HepG2 (cell line): ENCODE measurements around the gene UNC50. TPM values are rescaled to one million over a fixed set of nuclear protein-coding genes. Genes with fewer than 3 reads are reported as not detected.

Experiments
- BATF2 ChIP-seq: sonication (generic); formaldehyde crosslinking; IDR thresholded peaks from 2 replicates; pipeline ENCODE4 v1.8.0; 2022; ENCODE audit warnings: mild to moderate bottlenecking, missing genetic modification reagents, moderate library complexity
- CBX2 ChIP-seq, 2 experiments: fragments of 200-600 bp in 1 of 2; sonication (generic); formaldehyde crosslinking in 1 of 2; IDR thresholded peaks; 2 replicates each; pipeline versions ENCODE4 v1.7.0 to v1.8.1; 2018 to 2022; ENCODE audit warnings: low read depth in 2 of 2, low read length in 1 of 2, mild to moderate bottlenecking in 1 of 2, missing genetic modification reagents in 1 of 2
- CREB3 ChIP-seq: sonication (generic); formaldehyde crosslinking; IDR thresholded peaks from 2 replicates; pipeline ENCODE4 v1.5.0; 2020; ENCODE audit warnings: missing genetic modification reagents
- ETS1 ChIP-seq: sonication (generic); formaldehyde crosslinking; IDR thresholded peaks from 2 replicates; pipeline ENCODE4 v1.4.0; 2020; ENCODE audit warnings: missing genetic modification reagents
- FOXA3 ChIP-seq: IDR thresholded peaks from 2 replicates; pipeline ENCODE4 v1.6.1; 2016; ENCODE audit warnings: missing genetic modification reagents, missing compliant biosample characterization
- HDAC2 ChIP-seq: sonication (generic); formaldehyde crosslinking; IDR thresholded peaks from 2 replicates; pipeline ENCODE4 v1.4.0; 2020; ENCODE audit warnings: missing genetic modification reagents
- HES4 ChIP-seq: sonication (generic); formaldehyde crosslinking; IDR thresholded peaks from 2 replicates; pipeline ENCODE4 v1.9.0; 2021; ENCODE audit warnings: mild to moderate bottlenecking, missing genetic modification reagents, borderline replicate concordance
- MAX ChIP-seq: IDR thresholded peaks from 2 replicates; pipeline ENCODE4 v1.6.1; 2012; ENCODE audit warnings: inconsistent platforms
- MED8 ChIP-seq: sonication (generic); formaldehyde crosslinking; IDR thresholded peaks from 2 replicates; pipeline ENCODE4 v1.8.1; 2023; ENCODE audit warnings: mild to moderate bottlenecking, missing genetic modification reagents; ENCODE audit not compliant: insufficient replicate concordance
- NCOA5 ChIP-seq: sonication (generic); formaldehyde crosslinking; IDR thresholded peaks from 2 replicates; pipeline ENCODE4 v1.4.0; 2020; ENCODE audit warnings: missing genetic modification reagents
- NONO ChIP-seq, 2 experiments: fragments of 450-650 bp in 1 of 2; sonication (generic) in 1 of 2; formaldehyde crosslinking in 1 of 2; IDR thresholded peaks in 1 of 2; conservative IDR thresholded peaks in 1 of 2; 2 replicates each; pipeline versions ENCODE4 v1.6.1 to v1.8.0; 2017 to 2022; ENCODE audit warnings: mild to moderate bottlenecking in 1 of 2, missing genetic modification reagents in 1 of 2, moderate library complexity in 1 of 2
- RBAK ChIP-seq: sonication (generic); formaldehyde crosslinking; IDR thresholded peaks from 2 replicates; pipeline ENCODE4 v1.5.1; 2020; ENCODE audit warnings: mild to moderate bottlenecking, missing genetic modification reagents
- RELA ChIP-seq: sonication (generic); formaldehyde crosslinking; IDR thresholded peaks from 2 replicates; pipeline ENCODE4 v1.4.0; 2020; ENCODE audit warnings: missing genetic modification reagents
- TCF7L2 ChIP-seq: IDR thresholded peaks from 2 replicates; pipeline ENCODE4 v1.6.1; 2011; ENCODE audit warnings: mild to moderate bottlenecking, low read depth, low read length, moderate library complexity
- TFDP1 ChIP-seq: IDR thresholded peaks from 2 replicates; pipeline ENCODE4 v1.6.1; 2016; ENCODE audit warnings: missing compliant biosample characterization, missing genetic modification reagents, borderline replicate concordance
- YEATS2 ChIP-seq: sonication (generic); formaldehyde crosslinking; IDR thresholded peaks from 2 replicates; pipeline ENCODE4 v1.4.0; 2020; ENCODE audit warnings: missing genetic modification reagents, borderline replicate concordance
- ZBTB43 ChIP-seq: sonication (generic); formaldehyde crosslinking; conservative IDR thresholded peaks from 2 replicates; pipeline ENCODE4 v1.4.0; 2020; ENCODE audit warnings: missing genetic modification reagents
- ZNF143 ChIP-seq: sonication (generic); formaldehyde crosslinking; IDR thresholded peaks from 2 replicates; pipeline ENCODE4 v1.4.0; 2020; ENCODE audit warnings: missing genetic modification reagents
- ZNF317 ChIP-seq: sonication (generic); formaldehyde crosslinking; IDR thresholded peaks from 2 replicates; pipeline ENCODE4 v1.5.0; 2020; ENCODE audit warnings: mild to moderate bottlenecking, missing genetic modification reagents
- ZNF354B ChIP-seq: sonication (generic); formaldehyde crosslinking; IDR thresholded peaks from 2 replicates; pipeline ENCODE4 v1.8.0; 2022; ENCODE audit warnings: mild to moderate bottlenecking, missing genetic modification reagents
- ZNF549 ChIP-seq: sonication (generic); formaldehyde crosslinking; IDR thresholded peaks from 2 replicates; pipeline ENCODE4 v1.5.0; 2020; ENCODE audit warnings: missing genetic modification reagents
- ZNF563 ChIP-seq: sonication (generic); formaldehyde crosslinking; IDR thresholded peaks from 2 replicates; pipeline ENCODE4 v1.8.0; 2022; ENCODE audit warnings: mild to moderate bottlenecking, moderate library complexity, missing genetic modification reagents
- ZNF572 ChIP-seq: sonication (generic); formaldehyde crosslinking; IDR thresholded peaks from 2 replicates; pipeline ENCODE4 v1.5.1; 2020; ENCODE audit warnings: mild to moderate bottlenecking, missing genetic modification reagents
- ZNF580 ChIP-seq: IDR thresholded peaks from 2 replicates; pipeline ENCODE4 v1.6.1; 2016; ENCODE audit warnings: low read depth, borderline replicate concordance
- ZSCAN25 ChIP-seq: sonication (generic); formaldehyde crosslinking; IDR thresholded peaks from 2 replicates; pipeline ENCODE4 v1.8.0; 2022; ENCODE audit warnings: mild to moderate bottlenecking, missing genetic modification reagents
- polyA plus RNA-seq, 8 experiments: library from polyadenylated mRNA; depleted of rRNA in 3 of 8; stranded (reverse) in 7 of 8; unstranded in 1 of 8; fragments of >200 nt; fragmentation: Illumina TruSeq in 4 of 8; extraction: Trizol in 4 of 8; gene quantifications; 2 replicates each; pipeline versions ENCODE4 v1.2.1 to v1.2.3, GENCODE V29; 2011 to 2016; ENCODE audit warnings: low read depth in 4 of 8, missing spikeins in 1 of 8, mixed read lengths in 1 of 8; ENCODE audit not compliant: insufficient read depth in 1 of 8
- total RNA-seq, 5 experiments: library from RNA; depleted of rRNA; stranded (reverse); fragments of >200 nt; fragmentation: Illumina TruSeq; extraction: Trizol; gene quantifications; 2 replicates each; pipeline ENCODE4 v1.2.3, GENCODE V29; 2016; ENCODE audit warnings: low read depth in 1 of 5

The UNC50 gene
- total and polyA plus RNA-seq, 2 of the 13 experiments (the other 11 are each of a cell fraction or from before 2014, with no cell fraction given): 92.6 to 95.6 TPM

- TF ChIP-seq YEATS2 (CRISPR knock-in tag): no peak
- TF ChIP-seq RBAK (CRISPR knock-in tag): no peak
- TF ChIP-seq ZNF549 (CRISPR knock-in tag): no peak
- TF ChIP-seq FOXA3 (CRISPR knock-in tag): no peak
- peak; percentile 8; the same call in 1 of the 2 replicates for TF ChIP-seq CREB3 (CRISPR knock-in tag)
- TF ChIP-seq ZBTB43 (CRISPR knock-in tag): no peak
- TF ChIP-seq MAX: no peak
- TF ChIP-seq ZNF572 (CRISPR knock-in tag): no peak
- TF ChIP-seq HDAC2 (CRISPR knock-in tag): no peak
- TF ChIP-seq MED8 (CRISPR knock-in tag): no peak
- TF ChIP-seq NCOA5 (CRISPR knock-in tag): no peak
- peak; percentile 1; the same call in 1 of the 2 replicates for TF ChIP-seq ZNF317 (CRISPR knock-in tag)
- no peak for TF ChIP-seq ZSCAN25 (CRISPR knock-in tag)
- no peak for TF ChIP-seq ZNF580 (CRISPR knock-in tag)
- TF ChIP-seq HES4: no peak
- TF ChIP-seq ETS1: no peak
- no peak for TF ChIP-seq TCF7L2
- no peak for TF ChIP-seq CBX2 (IDR thresholded peaks at IDR 0.05; ENCODE audit: low read depth, low read length)
- no peak for TF ChIP-seq CBX2 (CRISPR knock-in tag; IDR thresholded peaks at IDR 0.05; ENCODE audit: low read depth)
- TF ChIP-seq TFDP1 (CRISPR knock-in tag): no peak
- peak; percentile 45; the same call in 1 of the 2 replicates for TF ChIP-seq ZNF354B (CRISPR knock-in tag)
- no peak for TF ChIP-seq ZNF143 (CRISPR knock-in tag)
- TF ChIP-seq NONO (IDR thresholded peaks at IDR 0.05): no peak
- no peak for TF ChIP-seq NONO (CRISPR knock-in tag; conservative IDR thresholded peaks at IDR 0.05)
- no peak for TF ChIP-seq BATF2
- no peak for TF ChIP-seq ZNF563 (CRISPR knock-in tag)
- TF ChIP-seq RELA: no peak
Observed at GRCh38 chr2:98608962-98609604, 694 bp downstream of the UNC50 start (continued).
